Sigmoid colon (tissue), 7 donors: Measurements from ENCODE around the gene FAT2. TPM values are rescaled to one million over a fixed set of nuclear protein-coding genes. Genes with fewer than 3 reads are reported as not detected.

Experiments
- DNase-seq: peaks from one replicate; pipeline ENCODE4 v3.0.0-alpha.2; 2019
- H3K27ac ChIP-seq, 4 donors: fragments of 200-600 bp; sonication (generic); one replicate each; pipeline ENCODE4 v1.5.1; 2016 to 2019; ENCODE audit warnings: mild to moderate bottlenecking in 1 of 4
- H3K27me3 ChIP-seq, 3 donors: fragments of 200-600 bp; sonication (generic); one replicate each; pipeline ENCODE4 v1.5.1; 2019; ENCODE audit warnings: mild to moderate bottlenecking in 1 of 3
- H3K36me3 ChIP-seq, 4 donors: fragments of 200-600 bp; sonication (generic); one replicate each; pipeline ENCODE4 v1.5.1; 2016 to 2019
- H3K4me1 ChIP-seq, 4 donors: fragments of 200-600 bp; sonication (generic); one replicate each; pipeline ENCODE4 v1.5.1; 2017 to 2019
- H3K4me3 ChIP-seq, 4 donors: fragments of 200-600 bp; sonication (generic); one replicate each; pipeline ENCODE4 v1.5.1; 2017 to 2019; ENCODE audit warnings: mild to moderate bottlenecking in 2 of 4, moderate library complexity in 1 of 4
- H3K9me3 ChIP-seq, 4 donors: fragments of 200-600 bp in 3 of 4; sonication (generic) in 3 of 4; one replicate each; pipeline versions ENCODE4 v1.5.1 to v1.6.1; 2013 to 2019
- EP300 ChIP-seq, 4 donors: sonication (generic); formaldehyde crosslinking; IDR thresholded peaks; one replicate each; pipeline ENCODE4 v1.6.1; 2017; ENCODE audit warnings: antibody characterized with exemption in 4 of 4
- POLR2A ChIP-seq, 2 donors: fragments of 450-650 bp; IDR thresholded peaks; one replicate each; pipeline ENCODE4 v1.6.1; 2016; ENCODE audit warnings: antibody characterized with exemption in 2 of 2, mild to moderate bottlenecking in 2 of 2, moderate library complexity in 2 of 2
- POLR2AphosphoS5 ChIP-seq, 4 donors: sonication (generic); formaldehyde crosslinking; IDR thresholded peaks; one replicate each; pipeline ENCODE4 v1.6.1; 2017; ENCODE audit warnings: antibody characterized with exemption in 4 of 4
- whole genome bisulfite sequencing, 2 donors: extraction: QIAGEN DNeasy Blood & Tissue Kit; methylation state at CpG; one replicate each; pipeline ENCODE4 v1.1.7; 2013; 5-methylcytosine and 5-hydroxymethylcytosine counted together
- intact Hi-C: fragments of 100-400 bp; cut with DNase I; formaldehyde crosslinking; loops from one replicate; pipeline ENCODE4 v1.15.1; 2023
- polyA plus RNA-seq, 3 donors: library from polyadenylated mRNA; stranded (reverse); fragments of 200-250 nt; gene quantifications; one replicate each; pipeline ENCODE4 v1.2.3, GENCODE V29; 2013
- total RNA-seq, 4 donors: library from RNA; depleted of rRNA; stranded (reverse); fragments of >200 nt; gene quantifications; one replicate each; pipeline ENCODE4 v1.1.0, GENCODE V29; 2016
- TF ChIP-seq, protein P1 (sequence below), 4 experiments: fragments of 450-650 bp in 3 of 4; fragments of 200-600 bp in 1 of 4; IDR thresholded peaks; one replicate each; pipeline ENCODE4 v1.5.1; 2016 to 2019; ENCODE audit warnings: antibody characterized with exemption in 4 of 4, mild to moderate bottlenecking in 3 of 4, moderate library complexity in 2 of 4
- donor health status: healthy with polysubstance abuse.
- donor health status: Bipolar disorder and iron deficiency.
- donor health status: healthy.

FAT2 gene
- total and polyA plus RNA-seq, 7 donors, result 0.03 TPM; not detected in 6

DNA sequence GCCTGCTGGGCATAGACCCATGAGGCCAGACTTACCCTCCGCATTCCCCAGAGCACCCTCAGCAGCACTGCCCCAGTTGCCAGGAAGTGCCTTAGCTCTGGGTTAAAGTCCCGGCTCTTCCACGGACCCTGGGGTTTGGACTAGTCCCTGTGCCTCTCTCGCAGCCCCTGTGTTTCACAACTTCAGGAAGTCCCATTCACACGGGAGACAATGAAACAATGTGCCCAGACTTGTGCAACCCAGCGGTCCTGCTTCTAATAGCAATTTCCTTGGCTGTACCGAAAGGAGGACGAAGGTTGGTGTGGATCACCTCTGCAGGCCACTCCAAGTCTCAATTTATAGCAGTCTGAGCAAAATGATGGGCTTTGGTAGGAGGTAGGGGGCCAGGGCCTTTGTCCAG, 41.8 kb upstream of the FAT2 start:
- intact Hi-C loops, result no loop called here
- WGBS, 2 donors, result 88 to 89% methylated on average over 8 of the region's 8 CpGs
- no peaks in the 10 kb centered on the region for H3K9me3 ChIP-seq
- H3K27me3 ChIP-seq, result no peaks in the 10 kb centered on the region
- H3K4me3 ChIP-seq, result no peak overlapping the region
- H3K4me1 ChIP-seq, result no peaks in the 10 kb centered on the region
- TF ChIP-seq, protein P1, sequence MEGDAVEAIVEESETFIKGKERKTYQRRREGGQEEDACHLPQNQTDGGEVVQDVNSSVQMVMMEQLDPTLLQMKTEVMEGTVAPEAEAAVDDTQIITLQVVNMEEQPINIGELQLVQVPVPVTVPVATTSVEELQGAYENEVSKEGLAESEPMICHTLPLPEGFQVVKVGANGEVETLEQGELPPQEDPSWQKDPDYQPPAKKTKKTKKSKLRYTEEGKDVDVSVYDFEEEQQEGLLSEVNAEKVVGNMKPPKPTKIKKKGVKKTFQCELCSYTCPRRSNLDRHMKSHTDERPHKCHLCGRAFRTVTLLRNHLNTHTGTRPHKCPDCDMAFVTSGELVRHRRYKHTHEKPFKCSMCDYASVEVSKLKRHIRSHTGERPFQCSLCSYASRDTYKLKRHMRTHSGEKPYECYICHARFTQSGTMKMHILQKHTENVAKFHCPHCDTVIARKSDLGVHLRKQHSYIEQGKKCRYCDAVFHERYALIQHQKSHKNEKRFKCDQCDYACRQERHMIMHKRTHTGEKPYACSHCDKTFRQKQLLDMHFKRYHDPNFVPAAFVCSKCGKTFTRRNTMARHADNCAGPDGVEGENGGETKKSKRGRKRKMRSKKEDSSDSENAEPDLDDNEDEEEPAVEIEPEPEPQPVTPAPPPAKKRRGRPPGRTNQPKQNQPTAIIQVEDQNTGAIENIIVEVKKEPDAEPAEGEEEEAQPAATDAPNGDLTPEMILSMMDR (IDR thresholded peaks at IDR 0.05), result no peak
- TF ChIP-seq POLR2AphosphoS5 (IDR thresholded peaks at IDR 0.05), result no peak
- TF ChIP-seq EP300 (IDR thresholded peaks at IDR 0.05), result no peak
- no peak for TF ChIP-seq POLR2A (IDR thresholded peaks at IDR 0.05)
- H3K27ac ChIP-seq, result no peak overlapping the region
- no peak for DNase-seq
- H3K36me3 ChIP-seq, result no peaks in the 10 kb centered on the region

DNA sequence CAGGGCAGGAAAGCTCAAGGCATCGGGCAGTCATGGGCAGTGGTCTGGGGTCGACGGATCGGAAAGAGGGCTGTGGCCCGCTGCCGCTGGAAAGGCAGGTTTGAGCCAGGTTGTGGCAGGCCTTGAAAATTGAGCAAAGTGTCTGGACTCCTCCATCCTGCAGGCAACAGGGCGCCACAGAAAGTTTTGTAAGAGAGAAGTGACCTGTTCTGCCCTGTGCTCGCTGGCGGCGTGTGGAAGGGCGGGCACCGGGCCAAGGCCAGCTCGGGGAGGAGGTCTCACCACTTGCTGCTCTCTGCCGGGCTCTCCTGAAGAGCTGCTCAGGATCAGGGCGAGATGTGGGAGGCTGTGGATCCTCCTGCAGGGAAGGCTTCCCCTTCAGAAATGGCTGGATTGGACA, 41.4 kb upstream of the FAT2 start:
- intact Hi-C loops, result no loop called here
- Histone ChIP-seq H3K4me1 (no peaks in the 10 kb centered on the region), H3K27ac (no peak overlapping the region), H3K36me3 (no peaks in the 10 kb centered on the region), H3K9me3 (no peaks in the 10 kb centered on the region), H3K4me3 (no peak overlapping the region), H3K27me3 (no peaks in the 10 kb centered on the region)
- WGBS, 2 donors, result 85 to 89% methylated on average over 15 of the region's 15 CpGs
- DNase-seq, result no peak
- TF ChIP-seq, protein P1 (IDR thresholded peaks at IDR 0.05), result no peak
- TF ChIP-seq POLR2A (IDR thresholded peaks at IDR 0.05) (no peak), POLR2AphosphoS5 (IDR thresholded peaks at IDR 0.05) (no peak), EP300 (IDR thresholded peaks at IDR 0.05) (no peak)

DNA sequence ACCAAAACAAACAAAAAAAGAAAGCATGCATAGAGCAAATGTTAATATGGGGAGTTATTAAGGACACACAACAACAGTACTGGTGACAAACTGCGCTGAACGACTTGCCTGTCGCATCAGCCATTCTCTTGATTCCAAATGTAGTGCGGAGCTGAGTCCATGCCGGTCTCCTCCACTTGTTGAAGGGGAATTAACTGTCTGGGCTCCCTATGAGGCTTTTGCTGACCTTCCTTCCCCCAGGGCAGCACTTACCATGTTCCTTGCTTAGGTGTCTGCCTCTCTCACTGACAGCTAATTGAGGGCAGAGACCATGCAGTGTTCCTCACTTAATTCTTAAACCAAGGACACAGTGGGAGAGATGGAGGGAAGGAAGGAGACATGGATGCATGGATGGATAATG, 40.8 kb upstream of the FAT2 start:
- 91 to 96% methylated on average over 5 of the region's 5 CpGs for WGBS, 2 donors
- TF ChIP-seq EP300 (IDR thresholded peaks at IDR 0.05) (no peak), POLR2AphosphoS5 (IDR thresholded peaks at IDR 0.05) (no peak), POLR2A (IDR thresholded peaks at IDR 0.05) (no peak)
- TF ChIP-seq, protein P1 (IDR thresholded peaks at IDR 0.05), result no peak
- H3K4me3 ChIP-seq, result no peak overlapping the region
- no peaks in the 10 kb centered on the region for H3K27me3 ChIP-seq
- H3K9me3 ChIP-seq, result no peaks in the 10 kb centered on the region
- no peaks in the 10 kb centered on the region for H3K4me1 ChIP-seq
- H3K27ac ChIP-seq, result no peak overlapping the region
- intact Hi-C loops, result no loop called here
- no peak for DNase-seq
- H3K36me3 ChIP-seq, result no peaks in the 10 kb centered on the region

DNA sequence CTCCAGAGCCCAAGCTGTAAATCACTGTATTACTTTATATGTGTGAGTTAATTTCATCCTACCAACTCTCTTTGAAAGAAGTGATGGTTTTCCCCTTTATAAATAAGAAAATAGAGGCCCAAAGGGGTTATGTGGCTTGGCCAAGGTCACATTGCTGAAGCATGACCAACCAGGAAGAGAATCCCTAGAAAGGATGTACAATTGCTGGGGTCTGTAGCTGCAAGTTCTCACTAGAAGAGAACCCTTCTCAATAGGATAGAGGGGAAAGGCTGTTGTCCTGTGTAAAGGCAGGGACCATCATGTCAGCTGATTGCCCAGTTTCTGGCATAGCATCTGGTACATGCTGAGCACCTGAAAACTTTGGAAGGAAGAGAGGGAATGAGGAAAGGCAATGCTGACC, 39.0 kb upstream of the FAT2 start:
- no peak for DNase-seq
- Histone ChIP-seq H3K27me3 (no peaks in the 10 kb centered on the region), H3K4me3 (no peak overlapping the region), H3K27ac (no peak overlapping the region), H3K4me1 (no peaks in the 10 kb centered on the region), H3K9me3 (no peaks in the 10 kb centered on the region), H3K36me3 (no peaks in the 10 kb centered on the region)
- TF ChIP-seq POLR2A (IDR thresholded peaks at IDR 0.05) (no peak), EP300 (IDR thresholded peaks at IDR 0.05) (no peak), POLR2AphosphoS5 (IDR thresholded peaks at IDR 0.05) (no peak)
- TF ChIP-seq, protein P1 (IDR thresholded peaks at IDR 0.05), result no peak
- intact Hi-C loops, result no loop called here

DNA sequence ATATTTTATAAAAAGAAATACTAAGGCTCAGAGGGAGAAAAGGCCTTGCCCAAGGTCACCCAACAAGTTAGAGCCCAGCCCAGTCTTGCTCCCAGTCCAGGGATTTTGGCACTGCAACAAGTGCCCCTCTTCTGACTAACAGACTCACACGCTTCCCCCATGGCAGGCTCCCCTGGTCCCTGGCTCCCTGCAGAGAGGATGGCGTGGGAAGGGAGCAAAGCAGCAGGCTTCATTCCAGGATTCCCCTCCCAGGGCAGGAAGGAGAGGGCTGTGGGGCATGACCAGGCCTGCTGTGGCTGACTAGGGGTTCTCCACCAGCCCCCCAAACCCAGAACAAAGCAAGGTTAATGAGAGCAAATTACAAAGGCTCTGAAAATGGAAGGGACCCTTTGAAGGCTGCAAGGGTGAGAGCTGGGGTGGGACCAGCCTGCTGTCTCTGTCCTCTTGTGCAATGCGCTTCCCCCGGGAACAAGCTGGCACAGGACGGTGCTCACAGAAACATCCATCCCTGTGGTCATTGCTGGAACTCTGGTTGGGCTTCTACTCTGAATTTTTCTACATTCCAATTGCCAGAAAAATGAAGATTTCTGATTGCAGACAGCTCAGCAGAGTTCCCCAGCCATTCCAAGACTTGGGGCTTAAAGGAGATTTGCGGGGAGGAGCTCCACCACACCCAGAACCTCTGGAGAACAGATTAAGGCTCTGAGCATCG, 37.1 kb upstream of the FAT2 start:
- Histone ChIP-seq H3K9me3 (no peaks in the 10 kb centered on the region), H3K27ac (no peak overlapping the region), H3K4me3 (no peak overlapping the region), H3K36me3 (no peaks in the 10 kb centered on the region), H3K4me1 (no peaks in the 10 kb centered on the region), H3K27me3 (no peaks in the 10 kb centered on the region)
- no peak for TF ChIP-seq EP300 (IDR thresholded peaks at IDR 0.05)
- no peak for TF ChIP-seq POLR2AphosphoS5 (IDR thresholded peaks at IDR 0.05)
- no peak for TF ChIP-seq POLR2A (IDR thresholded peaks at IDR 0.05)
- TF ChIP-seq, protein P1 (IDR thresholded peaks at IDR 0.05), result no peak
- intact Hi-C loops, result no loop called here
- no peak for DNase-seq
- 83 to 84% methylated on average over 7 of the region's 7 CpGs for WGBS, 2 donors
